Activated CD8-positive, alpha-beta memory T cell treated with anti-CD3 and anti-CD28 coated beads, Interleukin-2, amount 10 ng/mL, durations not matched to agents 7 days and 5 days (primary cell): Measurements from ENCODE around the gene TTN. TPM values are rescaled to one million over a fixed set of nuclear protein-coding genes. Genes with fewer than 3 reads are reported as not detected.

ENCODE experiments used
- ATAC-seq: fragments of 150-1000 bp; cut with Tn5 transposase; one replicate; pipeline ENCODE4 v1.10.0; 2021; ENCODE audit warnings: moderate library complexity
- CTCF ChIA-PET: fragments of 350-600 bp; sonication (Branson Sonifier 250); formaldehyde crosslinking; loops from one replicate; lab custom pipeline; 2021; ENCODE audit warnings: antibody characterized with exemption; lab: Charles Lee
- DNase-seq: peaks from one replicate; pipeline ENCODE4 v3.0.0-alpha.2; 2020
- H3K27ac Mint-ChIP-seq: one replicate; pipeline ENCODE4 v1.8.0; 2021; ENCODE audit warnings: mild to moderate bottlenecking, mixed read lengths
- H3K27me3 Mint-ChIP-seq: one replicate; pipeline ENCODE4 v1.8.0; 2021; ENCODE audit warnings: mixed read lengths
- H3K36me3 Mint-ChIP-seq: one replicate; pipeline ENCODE4 v1.8.0; 2021; ENCODE audit warnings: mild to moderate bottlenecking, mixed read lengths
- H3K4me1 Mint-ChIP-seq: one replicate; pipeline ENCODE4 v1.8.0; 2021; ENCODE audit warnings: mixed read lengths
- H3K4me3 Mint-ChIP-seq: one replicate; pipeline ENCODE4 v1.8.0; 2021; ENCODE audit warnings: mild to moderate bottlenecking, moderate library complexity, mixed read lengths
- H3K9me3 Mint-ChIP-seq: one replicate; pipeline ENCODE4 v1.8.0; 2022; ENCODE audit warnings: low read depth, mixed read lengths
- total RNA-seq, 2 experiments: library from RNA; stranded (reverse); gene quantifications; one replicate each; pipeline ENCODE4 v1.2.3, GENCODE V29; 2021

The TTN gene
- total RNA-seq, 2 experiments from 2014 or later = 7.0 to 11.5 TPM

DNA sequence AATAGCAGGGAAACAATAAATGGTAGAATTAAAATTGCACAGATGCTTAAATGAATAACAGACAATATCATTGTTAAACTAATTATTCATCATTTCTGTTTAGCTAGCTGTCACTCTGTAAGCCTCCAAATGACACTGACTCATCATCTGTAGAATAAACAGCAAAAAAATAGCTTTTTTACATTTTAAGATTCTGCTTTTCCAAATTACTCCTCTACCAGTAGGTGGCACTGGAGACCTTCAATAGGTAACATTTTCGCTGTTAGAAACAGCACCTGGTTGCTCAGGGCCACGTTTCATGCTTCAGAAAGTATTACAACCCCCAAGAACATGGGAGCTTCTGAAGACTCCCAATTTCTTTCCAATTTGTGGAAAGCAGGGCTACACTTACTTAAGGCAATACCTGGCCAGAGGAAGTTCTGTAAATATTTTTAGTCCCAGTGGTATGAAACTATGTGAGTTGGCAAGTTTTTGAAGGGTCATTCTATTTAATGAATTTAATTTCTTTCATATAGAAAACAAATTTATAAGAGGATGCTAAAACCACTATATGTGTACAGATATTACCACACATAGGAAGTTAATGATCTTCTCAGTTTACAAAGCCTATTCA, 45.4 kb downstream of the TTN start:
- H3K36me3 Mint-ChIP-seq = no peaks in the 10 kb centered on the region

DNA sequence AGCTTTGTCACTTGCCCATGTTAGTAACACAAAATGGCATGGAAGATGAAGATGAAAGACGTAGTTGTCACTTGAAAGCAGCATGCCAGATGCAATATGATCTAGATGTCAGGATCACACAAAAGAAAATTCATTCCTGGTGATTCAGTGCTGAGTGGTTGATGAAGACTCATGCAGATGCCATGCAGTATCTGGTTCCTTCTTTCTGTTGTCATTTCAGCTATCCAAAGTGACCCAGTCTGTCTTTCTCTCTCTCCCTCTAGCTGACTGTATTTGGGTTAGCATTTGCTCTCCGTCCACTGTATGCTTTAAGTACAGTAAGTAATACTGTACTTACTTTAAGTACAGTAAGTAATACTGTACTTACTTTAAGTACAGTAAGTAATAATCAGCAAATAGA, 50.4 kb downstream of the TTN start:
- H3K27ac Mint-ChIP-seq = no peak overlapping the region
- H3K27me3 Mint-ChIP-seq = no peaks in the 10 kb centered on the region
- no peaks in the 10 kb centered on the region for H3K4me1 Mint-ChIP-seq
- no peaks in the 10 kb centered on the region for H3K9me3 Mint-ChIP-seq
- H3K36me3 Mint-ChIP-seq = no peaks in the 10 kb centered on the region
- no peak overlapping the region for H3K4me3 Mint-ChIP-seq
- CTCF ChIA-PET = interaction anchor here (1.3 kb wide), 1 partner anchor 157 kb away, joined by 3 read pairs; no protein-coding TSS in a partner anchor
- ATAC-seq (no peak), DNase-seq (no peak)

More for the DNA sequence above, 45.4 kb downstream of the TTN start:
- no peak overlapping the region for H3K27ac Mint-ChIP-seq
- DNase-seq = peak; percentile 44
- no peak overlapping the region for H3K4me3 Mint-ChIP-seq
- CTCF ChIA-PET = interaction anchor here (0.7 to 1.5 kb wide), 11 partner anchors 10 to 367 kb away, joined by 3 to 7 read pairs (median 3); no protein-coding TSS in a partner anchor
- no peaks in the 10 kb centered on the region for H3K4me1 Mint-ChIP-seq
- peak; percentile 57 for ATAC-seq
- no peaks in the 10 kb centered on the region for H3K9me3 Mint-ChIP-seq
- no peaks in the 10 kb centered on the region for H3K27me3 Mint-ChIP-seq

DNA sequence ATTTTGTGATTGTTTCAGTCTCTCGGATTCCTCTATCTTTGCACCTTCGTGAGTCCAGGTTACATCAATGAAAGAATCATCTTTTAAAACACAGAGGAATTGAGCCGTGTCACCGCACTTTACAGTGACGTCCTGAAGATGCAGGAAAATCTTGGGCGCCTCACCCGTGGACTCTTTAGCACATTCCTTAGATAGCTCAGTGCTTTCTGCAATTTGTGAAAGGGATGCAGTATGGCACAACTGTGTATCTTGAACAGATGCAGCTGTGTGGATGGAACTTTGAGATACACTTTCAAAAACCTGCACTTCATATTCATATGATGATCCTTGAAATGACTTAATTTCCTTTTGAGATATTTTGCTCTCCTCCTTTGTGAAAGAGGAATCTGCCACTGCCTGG, 50.9 kb downstream of the TTN start:
- ATAC-seq = no peak
- no peak overlapping the region for H3K4me3 Mint-ChIP-seq
- no peaks in the 10 kb centered on the region for H3K9me3 Mint-ChIP-seq
- H3K36me3 Mint-ChIP-seq = no peaks in the 10 kb centered on the region
- H3K27ac Mint-ChIP-seq = no peak overlapping the region
- no peaks in the 10 kb centered on the region for H3K27me3 Mint-ChIP-seq
- no peaks in the 10 kb centered on the region for H3K4me1 Mint-ChIP-seq
- no peak for DNase-seq
- CTCF ChIA-PET = interaction anchor here (1.3 kb wide), 1 partner anchor 157 kb away, joined by 3 read pairs; no protein-coding TSS in a partner anchor

DNA sequence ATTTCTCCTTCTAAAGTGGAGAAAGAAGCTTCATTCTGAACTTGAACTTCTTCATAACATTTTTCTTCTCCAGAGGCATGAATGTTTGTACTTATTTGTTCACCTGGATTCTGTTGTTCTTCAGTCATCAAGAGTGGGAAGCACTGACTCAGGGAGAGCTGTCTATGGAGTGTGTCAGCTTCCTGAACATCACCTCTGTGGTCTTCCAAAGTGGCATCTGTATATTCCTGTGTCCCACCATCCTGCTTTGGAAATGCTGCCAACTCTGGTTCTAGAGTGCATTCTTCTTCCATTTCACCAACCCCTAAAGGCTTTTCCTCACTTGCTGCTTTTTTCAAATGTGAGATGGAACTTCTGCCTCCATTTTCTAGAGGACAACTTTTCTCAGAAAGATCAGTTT, 59.5 kb downstream of the TTN start:
- Mint-ChIP-seq H3K27ac (no peak overlapping the region), H3K27me3 (peaks cover 3% of the 10 kb centered on the region), H3K4me3 (no peak overlapping the region), H3K4me1 (no peaks in the 10 kb centered on the region), H3K36me3 (no peaks in the 10 kb centered on the region), H3K9me3 (no peaks in the 10 kb centered on the region)
- DNase-seq (no peak), ATAC-seq (no peak)
- CTCF ChIA-PET = no interaction called here

DNA sequence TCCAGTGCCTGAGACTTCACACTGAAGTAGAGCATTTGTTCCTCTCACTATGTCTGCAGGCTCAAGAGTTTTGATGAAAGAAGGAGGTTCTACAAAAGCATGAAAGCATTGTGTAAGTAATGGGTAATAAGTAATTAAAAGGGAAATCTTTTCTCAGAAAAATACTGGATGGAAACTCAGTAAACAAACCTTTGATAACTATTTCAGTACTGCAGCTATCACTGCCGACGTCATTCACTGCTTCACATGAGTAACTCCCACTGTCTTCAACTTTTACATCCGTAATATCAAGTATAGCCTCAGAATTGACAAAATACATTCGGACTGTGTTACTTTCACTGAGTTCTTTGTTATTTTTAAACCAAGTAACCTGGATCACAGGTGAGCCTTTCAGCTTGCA, 72.7 kb downstream of the TTN start:
- Mint-ChIP-seq H3K4me1 (no peaks in the 10 kb centered on the region), H3K4me3 (no peak overlapping the region), H3K27me3 (no peaks in the 10 kb centered on the region), H3K36me3 (no peaks in the 10 kb centered on the region), H3K9me3 (no peaks in the 10 kb centered on the region), H3K27ac (no peak overlapping the region)
- CTCF ChIA-PET = interaction anchor here (1.0 kb wide), 1 partner anchor 34 kb away, joined by 3 read pairs; no protein-coding TSS in a partner anchor
- no peak for DNase-seq
- ATAC-seq = no peak

DNA sequence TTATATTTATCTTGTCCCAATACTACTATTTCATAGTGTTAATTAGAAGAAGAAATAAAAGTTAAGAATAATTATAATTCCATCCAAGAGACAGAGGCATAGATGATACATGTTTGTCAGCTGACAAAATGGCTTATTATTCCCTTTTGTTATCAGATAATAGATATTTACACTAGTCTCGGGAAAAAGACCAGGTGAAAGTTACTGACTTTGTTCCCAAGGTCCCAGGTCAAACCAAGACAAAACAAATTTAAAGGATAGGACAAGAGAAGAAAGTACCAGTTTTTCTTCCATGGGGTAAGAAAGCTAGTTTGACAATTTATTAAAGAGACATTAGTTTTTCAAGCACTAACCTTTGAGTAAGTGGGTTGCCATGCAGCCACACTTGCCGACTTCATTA, 73.2 kb downstream of the TTN start:
- H3K4me1 Mint-ChIP-seq = no peaks in the 10 kb centered on the region
- no peak overlapping the region for H3K4me3 Mint-ChIP-seq
- H3K27me3 Mint-ChIP-seq = no peaks in the 10 kb centered on the region
- no peak overlapping the region for H3K27ac Mint-ChIP-seq
- ATAC-seq = no peak
- DNase-seq = no peak
- H3K36me3 Mint-ChIP-seq = no peaks in the 10 kb centered on the region
- H3K9me3 Mint-ChIP-seq = no peaks in the 10 kb centered on the region
- CTCF ChIA-PET = interaction anchor here (1.0 kb wide), 1 partner anchor 33 kb away, joined by 3 read pairs; no protein-coding TSS in a partner anchor

- Mint-ChIP-seq H3K27me3 (no peaks in the 10 kb centered on the region), H3K36me3 (no peaks in the 10 kb centered on the region), H3K4me1 (no peaks in the 10 kb centered on the region), H3K4me3 (no peak overlapping the region), H3K27ac (no peak overlapping the region), H3K9me3 (no peaks in the 10 kb centered on the region)
- ATAC-seq = no peak
- no peak for DNase-seq
- CTCF ChIA-PET = no interaction called here
Observed at GRCh38 chr2:178732913-178733312, 74.3 kb downstream of the TTN start.

DNA sequence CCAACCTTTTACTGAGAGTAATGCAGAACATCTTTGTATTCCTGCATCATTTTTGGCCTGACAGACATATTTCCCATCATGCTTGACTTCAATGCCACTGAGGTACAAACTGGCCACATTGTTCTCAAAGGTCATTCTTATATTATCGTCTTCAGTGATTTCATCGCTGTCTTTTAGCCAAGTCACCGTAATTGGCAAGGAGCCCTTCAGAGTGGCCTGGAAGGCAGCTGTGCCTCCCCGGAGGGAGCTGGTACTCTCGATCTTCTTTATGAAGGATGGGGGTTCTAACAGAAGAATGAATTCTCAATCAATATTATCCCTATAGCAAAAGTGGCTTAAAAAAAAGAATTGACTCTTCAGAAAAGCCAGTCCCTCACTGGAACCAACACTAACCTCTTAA, 75.9 kb downstream of the TTN start:
- Mint-ChIP-seq H3K36me3 (no peaks in the 10 kb centered on the region), H3K4me1 (no peaks in the 10 kb centered on the region), H3K9me3 (no peaks in the 10 kb centered on the region), H3K27ac (no peak overlapping the region), H3K27me3 (no peaks in the 10 kb centered on the region), H3K4me3 (no peak overlapping the region)
- no peak for DNase-seq
- ATAC-seq = no peak
- CTCF ChIA-PET = no interaction called here

DNA sequence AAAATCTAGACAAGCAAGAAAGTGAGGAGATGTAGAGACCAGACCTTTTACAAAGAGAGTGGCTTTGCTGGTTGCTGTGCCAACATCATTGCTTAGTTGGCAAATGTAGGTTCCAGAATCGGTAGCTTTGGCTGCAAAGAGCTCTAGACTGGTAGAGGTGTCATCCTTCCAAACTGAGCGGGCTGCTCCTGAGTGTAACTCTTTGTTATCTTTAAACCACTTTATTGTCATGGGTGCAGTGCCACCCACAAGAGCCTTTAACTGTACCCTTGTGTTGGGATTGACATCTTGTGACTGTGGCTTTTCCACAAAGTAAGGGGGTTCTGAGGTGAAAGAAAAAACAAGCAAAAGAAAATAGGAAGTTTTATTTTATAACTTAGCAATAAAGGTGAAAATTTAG, 77.2 kb downstream of the TTN start:
- DNase-seq (no peak), ATAC-seq (no peak)
- CTCF ChIA-PET = no interaction called here
- H3K9me3 Mint-ChIP-seq = no peaks in the 10 kb centered on the region
- no peak overlapping the region for H3K4me3 Mint-ChIP-seq
- no peaks in the 10 kb centered on the region for H3K27me3 Mint-ChIP-seq
- no peaks in the 10 kb centered on the region for H3K36me3 Mint-ChIP-seq
- H3K27ac Mint-ChIP-seq = no peak overlapping the region
- H3K4me1 Mint-ChIP-seq = no peaks in the 10 kb centered on the region

DNA sequence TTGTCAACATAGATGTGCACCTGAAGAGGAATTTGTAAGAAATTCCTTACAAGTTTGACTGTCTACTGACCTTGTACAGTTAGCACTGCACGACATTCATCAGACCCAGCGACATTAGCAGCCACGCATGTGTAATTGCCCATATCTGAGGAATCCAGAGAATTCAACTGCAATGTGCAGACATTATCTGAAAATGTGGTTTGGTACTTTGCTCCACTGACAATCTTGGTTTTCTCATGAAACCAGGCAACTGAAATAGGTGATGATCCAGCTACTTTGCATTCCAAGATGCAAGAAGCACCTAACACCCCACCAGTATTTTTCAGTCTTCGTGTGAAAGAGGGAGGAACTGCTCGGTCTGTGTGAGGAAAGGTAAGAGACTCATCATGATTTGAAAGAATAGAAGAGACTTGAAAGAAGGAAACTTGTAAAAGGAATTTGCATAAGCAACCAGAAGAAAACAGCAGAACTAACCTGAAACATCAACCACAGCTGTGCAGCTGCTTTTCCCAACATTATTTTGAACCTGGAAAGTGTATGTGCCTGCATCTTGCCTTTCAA, 83.4 kb downstream of the TTN start:
- no peaks in the 10 kb centered on the region for H3K9me3 Mint-ChIP-seq
- H3K36me3 Mint-ChIP-seq = no peaks in the 10 kb centered on the region
- H3K27ac Mint-ChIP-seq = no peak overlapping the region
- no peak for ATAC-seq
- H3K4me1 Mint-ChIP-seq = no peaks in the 10 kb centered on the region
- CTCF ChIA-PET = no interaction called here
- no peak for DNase-seq
- no peaks in the 10 kb centered on the region for H3K27me3 Mint-ChIP-seq
- no peak overlapping the region for H3K4me3 Mint-ChIP-seq

GRCh38 chr2:178722296-178722695, 84.9 kb downstream of the TTN start:
- ATAC-seq = no peak
- Mint-ChIP-seq H3K9me3 (no peaks in the 10 kb centered on the region), H3K27ac (no peak overlapping the region), H3K4me1 (no peaks in the 10 kb centered on the region), H3K4me3 (no peak overlapping the region), H3K27me3 (no peaks in the 10 kb centered on the region), H3K36me3 (no peaks in the 10 kb centered on the region)
- CTCF ChIA-PET = no interaction called here
- no peak for DNase-seq

- H3K36me3 Mint-ChIP-seq = no peaks in the 10 kb centered on the region
- no peak for ATAC-seq
- H3K9me3 Mint-ChIP-seq = no peaks in the 10 kb centered on the region
- CTCF ChIA-PET = no interaction called here
- no peaks in the 10 kb centered on the region for H3K27me3 Mint-ChIP-seq
- no peak for DNase-seq
- no peak overlapping the region for H3K4me3 Mint-ChIP-seq
- H3K27ac Mint-ChIP-seq = no peak overlapping the region
- H3K4me1 Mint-ChIP-seq = no peaks in the 10 kb centered on the region
Observed at GRCh38 chr2:178718988-178719387, 88.2 kb downstream of the TTN start.

DNA sequence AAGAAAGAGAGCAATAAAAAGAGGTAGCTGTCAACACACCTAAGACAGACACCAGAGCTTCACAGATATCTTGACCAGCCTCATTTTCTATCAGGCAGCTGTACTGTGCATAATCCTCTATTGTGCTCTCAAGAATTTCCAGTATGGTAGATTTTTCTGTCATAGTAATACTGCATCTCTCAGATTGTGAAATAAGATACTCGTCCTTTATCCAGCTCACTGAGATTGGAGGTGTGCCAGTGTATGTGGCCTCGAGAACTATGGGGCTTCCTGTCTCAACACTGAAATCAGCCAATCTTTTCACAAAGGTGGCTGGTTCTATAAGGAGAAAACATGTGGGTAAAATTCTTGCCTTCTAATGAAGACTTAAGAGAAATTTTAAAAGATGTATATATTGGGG, 88.9 kb downstream of the TTN start:
- no peak for DNase-seq
- no peak for ATAC-seq
- H3K27ac Mint-ChIP-seq = no peak overlapping the region
- no peaks in the 10 kb centered on the region for H3K27me3 Mint-ChIP-seq
- H3K4me3 Mint-ChIP-seq = no peak overlapping the region
- no peaks in the 10 kb centered on the region for H3K9me3 Mint-ChIP-seq
- CTCF ChIA-PET = no interaction called here
- no peaks in the 10 kb centered on the region for H3K4me1 Mint-ChIP-seq
- H3K36me3 Mint-ChIP-seq = no peaks in the 10 kb centered on the region

DNA sequence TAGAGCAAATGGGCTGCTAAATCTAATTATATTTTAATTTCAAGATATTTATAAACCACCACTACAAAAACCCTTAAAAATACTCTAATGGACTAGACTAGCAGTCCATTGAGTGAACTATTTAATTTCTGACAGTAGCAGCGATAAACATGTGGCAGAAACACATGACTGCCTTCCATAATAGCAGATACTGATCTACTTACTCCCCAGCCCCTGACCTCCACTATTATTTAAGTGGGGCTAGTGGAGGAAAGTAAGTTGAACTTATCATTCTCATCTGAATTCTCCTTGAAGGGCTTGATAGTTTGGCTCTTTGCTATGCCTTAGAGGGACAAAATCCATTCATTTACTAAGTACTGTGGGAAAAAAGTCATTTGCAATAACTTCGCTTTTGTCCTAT, 90.8 kb downstream of the TTN start:
- Mint-ChIP-seq H3K27me3 (no peaks in the 10 kb centered on the region), H3K4me3 (no peak overlapping the region), H3K9me3 (no peaks in the 10 kb centered on the region), H3K27ac (no peak overlapping the region), H3K4me1 (no peaks in the 10 kb centered on the region), H3K36me3 (no peaks in the 10 kb centered on the region)
- DNase-seq = no peak
- ATAC-seq = no peak
- CTCF ChIA-PET = no interaction called here
